Measurements from ENCODE around the gene TBC1D8.

The TBC1D8 gene

DNA sequence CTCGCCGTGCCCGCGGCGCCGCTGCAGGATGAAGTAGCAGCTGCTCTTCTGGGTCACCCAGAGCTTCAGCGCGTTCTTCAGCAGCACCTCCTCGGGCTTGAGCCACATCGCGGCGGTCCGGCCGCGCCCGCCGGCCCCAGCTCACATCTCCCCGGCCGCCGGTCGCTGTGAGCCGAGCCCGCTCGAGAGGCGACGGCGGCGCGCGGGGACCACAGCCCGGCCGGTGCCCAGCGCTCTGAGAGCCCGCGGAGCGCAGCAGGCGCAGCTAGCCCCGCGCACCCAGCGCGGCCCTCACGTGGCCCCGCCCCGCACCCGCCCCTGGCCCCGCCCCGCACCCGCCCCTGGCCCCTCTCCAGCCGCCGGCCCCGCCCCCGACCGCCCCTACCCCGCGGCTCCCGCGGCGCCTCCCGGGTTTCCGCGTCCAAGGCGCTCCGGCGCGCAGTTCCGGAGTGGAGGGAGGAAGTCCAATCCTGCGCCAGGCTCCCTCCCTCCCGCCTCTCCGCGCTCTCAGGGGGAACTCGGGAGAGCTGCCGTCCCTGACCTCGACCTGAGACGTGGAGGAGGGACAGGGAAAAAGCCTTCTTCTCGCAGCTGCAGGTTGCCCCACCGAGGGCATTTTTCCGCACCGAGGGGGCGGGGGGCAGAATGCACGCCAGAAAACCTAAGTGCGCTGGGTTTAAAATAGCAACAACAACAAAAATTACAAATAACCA lies at the start of gene TBC1D8:
TSS of gene TBC1D8 (minus strand) at position 237 of the 713 bp plus-strand sequence. CDS start at position 108, 129 bp downstream.
- H3K27me3 ChIP-seq (ENCODE audit: control insufficient read depth, insufficient read depth, low read length): peaks cover 13% of the 10 kb centered on the region
- H3K36me3 ChIP-seq (ENCODE audit: control insufficient read depth, insufficient read depth, low read length): no peaks in the 10 kb centered on the region
- H3K27ac ChIP-seq (ENCODE audit: low read depth, low read length): peak within 1 kb of the TSS; percentile 81
- no peaks in the 10 kb centered on the region for H3K9me3 ChIP-seq (ENCODE audit: control insufficient read depth, insufficient read depth, low read length)
- peak within 1 kb of the TSS; percentile 12; the same call in 1 of the 2 replicates for H3K9ac ChIP-seq (ENCODE audit: low read depth, low read length)
- H3K4me3 ChIP-seq (ENCODE audit: low read depth, low read length): peak within 1 kb of the TSS; percentile 82
- H3K4me1 ChIP-seq (ENCODE audit: control insufficient read depth, insufficient read depth, low read length): peaks cover 49% of the 10 kb centered on the region

DNA sequence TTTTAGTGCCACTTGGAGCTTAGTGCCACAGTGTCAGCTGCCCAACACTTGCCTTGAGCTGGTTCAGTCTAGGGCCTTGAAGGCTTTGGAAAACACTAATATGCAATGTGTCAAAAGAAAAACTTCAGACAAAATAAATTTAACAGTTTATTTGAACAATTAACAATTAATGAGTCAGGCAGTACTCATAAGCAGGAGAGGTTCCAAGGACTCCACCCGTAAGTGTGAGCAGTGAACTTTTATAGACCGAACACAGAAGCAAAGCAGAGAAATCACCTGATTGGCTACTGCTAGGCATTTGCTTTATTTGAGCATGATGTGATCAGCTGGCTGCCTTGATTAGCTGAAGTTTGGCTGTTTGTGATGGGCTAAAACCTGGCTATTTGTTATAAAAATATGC lies 49.5 kb upstream of the TBC1D8 start:
- no peak overlapping the region for H3K4me3 ChIP-seq (ENCODE audit: low read depth, low read length)
- H3K36me3 ChIP-seq (ENCODE audit: control insufficient read depth, insufficient read depth, low read length): no peaks in the 10 kb centered on the region
- no peak overlapping the region for H3K27ac ChIP-seq (ENCODE audit: low read depth, low read length)
- no peaks in the 10 kb centered on the region for H3K9me3 ChIP-seq (ENCODE audit: control insufficient read depth, insufficient read depth, low read length)
- H3K27me3 ChIP-seq (ENCODE audit: control insufficient read depth, insufficient read depth, low read length): no peaks in the 10 kb centered on the region
- no peak overlapping the region for H3K9ac ChIP-seq (ENCODE audit: low read depth, low read length)
- no peaks in the 10 kb centered on the region for H3K4me1 ChIP-seq (ENCODE audit: control insufficient read depth, insufficient read depth, low read length)

- H3K9me3 ChIP-seq (ENCODE audit: control insufficient read depth, insufficient read depth, low read length): no peaks in the 10 kb centered on the region
- H3K9ac ChIP-seq (ENCODE audit: low read depth, low read length): no peak overlapping the region
- H3K4me1 ChIP-seq (ENCODE audit: control insufficient read depth, insufficient read depth, low read length): no peaks in the 10 kb centered on the region
- H3K27me3 ChIP-seq (ENCODE audit: control insufficient read depth, insufficient read depth, low read length): no peaks in the 10 kb centered on the region
- no peaks in the 10 kb centered on the region for H3K36me3 ChIP-seq (ENCODE audit: control insufficient read depth, insufficient read depth, low read length)
- no peak overlapping the region for H3K27ac ChIP-seq (ENCODE audit: low read depth, low read length)
- no peak overlapping the region for H3K4me3 ChIP-seq (ENCODE audit: low read depth, low read length)
Measured at GRCh38 chr2:101199251-101199791, 48.1 kb upstream of the TBC1D8 start.

DNA sequence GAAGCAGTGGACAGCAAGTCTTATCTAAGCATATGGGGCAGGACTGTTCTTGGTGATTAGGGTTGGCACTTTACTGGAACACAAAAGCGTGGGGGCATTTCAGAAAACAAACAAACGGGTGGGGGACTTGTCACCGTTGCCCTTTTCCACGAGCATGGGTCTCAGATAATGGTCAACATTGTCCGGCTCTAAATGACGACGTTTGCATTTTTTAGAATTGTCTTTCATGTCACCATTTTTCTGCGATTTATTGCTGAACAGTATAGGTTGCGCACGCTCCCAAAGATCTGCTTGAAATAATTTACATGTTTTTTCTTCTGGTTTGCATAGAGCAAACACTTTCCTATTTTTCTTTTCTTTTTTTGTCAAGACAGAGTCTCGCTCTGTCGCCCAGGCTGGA lies 46.6 kb upstream of the TBC1D8 start:
- Histone ChIP-seq H3K9ac (ENCODE audit: low read depth, low read length) (no peak overlapping the region), H3K9me3 (ENCODE audit: control insufficient read depth, insufficient read depth, low read length) (no peaks in the 10 kb centered on the region), H3K4me1 (ENCODE audit: control insufficient read depth, insufficient read depth, low read length) (no peaks in the 10 kb centered on the region), H3K27ac (ENCODE audit: low read depth, low read length) (no peak overlapping the region), H3K27me3 (ENCODE audit: control insufficient read depth, insufficient read depth, low read length) (no peaks in the 10 kb centered on the region), H3K36me3 (ENCODE audit: control insufficient read depth, insufficient read depth, low read length) (no peaks in the 10 kb centered on the region), H3K4me3 (ENCODE audit: low read depth, low read length) (no peak overlapping the region)

- no peaks in the 10 kb centered on the region for H3K36me3 ChIP-seq (ENCODE audit: control insufficient read depth, insufficient read depth, low read length)
- no peaks in the 10 kb centered on the region for H3K9me3 ChIP-seq (ENCODE audit: control insufficient read depth, insufficient read depth, low read length)
- H3K4me1 ChIP-seq (ENCODE audit: control insufficient read depth, insufficient read depth, low read length): no peaks in the 10 kb centered on the region
- H3K9ac ChIP-seq (ENCODE audit: low read depth, low read length): no peak overlapping the region
- H3K27me3 ChIP-seq (ENCODE audit: control insufficient read depth, insufficient read depth, low read length): no peaks in the 10 kb centered on the region
- no peak overlapping the region for H3K27ac ChIP-seq (ENCODE audit: low read depth, low read length)
- H3K4me3 ChIP-seq (ENCODE audit: low read depth, low read length): no peak overlapping the region
Measured at GRCh38 chr2:101197215-101197745, 46.1 kb upstream of the TBC1D8 start.

DNA sequence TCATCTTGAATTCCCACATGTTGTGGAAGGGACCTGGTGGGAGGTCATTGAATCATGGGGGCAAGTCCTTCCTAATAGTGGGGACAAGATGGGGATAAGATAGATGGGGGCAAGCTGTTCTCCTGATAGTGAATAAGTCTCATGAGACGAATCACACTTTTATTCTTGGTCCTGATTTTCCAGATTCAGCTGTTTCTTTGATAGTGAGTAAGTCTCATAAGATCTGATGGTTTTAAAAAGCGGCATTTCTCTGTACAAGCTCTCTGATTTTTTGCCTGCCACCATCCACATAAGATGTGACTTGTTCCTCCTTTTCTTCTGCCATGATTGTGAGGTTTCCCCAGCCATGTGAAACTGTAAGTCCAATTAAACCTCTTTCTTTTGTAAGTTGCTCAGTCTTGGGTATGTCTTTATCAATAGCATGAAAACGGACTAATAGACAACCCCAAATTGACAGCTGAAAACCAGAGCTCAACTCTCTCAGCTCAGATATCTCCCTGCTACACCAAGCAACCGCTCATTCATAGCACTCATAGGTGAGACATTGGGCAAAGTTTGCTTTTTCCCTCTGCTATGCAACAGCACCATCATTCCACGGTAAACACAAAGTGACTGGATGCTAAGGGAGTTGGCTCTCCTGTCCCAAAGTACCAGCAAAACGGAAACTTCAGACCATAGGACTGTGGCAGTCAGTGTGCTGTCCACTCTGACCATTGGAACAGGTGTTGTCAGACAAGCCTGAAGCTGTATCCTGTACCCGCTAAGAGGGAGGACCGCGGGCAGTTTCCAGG lies 44.9 kb upstream of the TBC1D8 start:
- H3K9me3 ChIP-seq (ENCODE audit: control insufficient read depth, insufficient read depth, low read length): no peaks in the 10 kb centered on the region
- H3K27ac ChIP-seq (ENCODE audit: low read depth, low read length): no peak overlapping the region
- no peaks in the 10 kb centered on the region for H3K27me3 ChIP-seq (ENCODE audit: control insufficient read depth, insufficient read depth, low read length)
- H3K9ac ChIP-seq (ENCODE audit: low read depth, low read length): no peak overlapping the region
- no peaks in the 10 kb centered on the region for H3K36me3 ChIP-seq (ENCODE audit: control insufficient read depth, insufficient read depth, low read length)
- H3K4me1 ChIP-seq (ENCODE audit: control insufficient read depth, insufficient read depth, low read length): peaks cover under 1% of the 10 kb centered on the region
- no peak overlapping the region for H3K4me3 ChIP-seq (ENCODE audit: low read depth, low read length)

DNA sequence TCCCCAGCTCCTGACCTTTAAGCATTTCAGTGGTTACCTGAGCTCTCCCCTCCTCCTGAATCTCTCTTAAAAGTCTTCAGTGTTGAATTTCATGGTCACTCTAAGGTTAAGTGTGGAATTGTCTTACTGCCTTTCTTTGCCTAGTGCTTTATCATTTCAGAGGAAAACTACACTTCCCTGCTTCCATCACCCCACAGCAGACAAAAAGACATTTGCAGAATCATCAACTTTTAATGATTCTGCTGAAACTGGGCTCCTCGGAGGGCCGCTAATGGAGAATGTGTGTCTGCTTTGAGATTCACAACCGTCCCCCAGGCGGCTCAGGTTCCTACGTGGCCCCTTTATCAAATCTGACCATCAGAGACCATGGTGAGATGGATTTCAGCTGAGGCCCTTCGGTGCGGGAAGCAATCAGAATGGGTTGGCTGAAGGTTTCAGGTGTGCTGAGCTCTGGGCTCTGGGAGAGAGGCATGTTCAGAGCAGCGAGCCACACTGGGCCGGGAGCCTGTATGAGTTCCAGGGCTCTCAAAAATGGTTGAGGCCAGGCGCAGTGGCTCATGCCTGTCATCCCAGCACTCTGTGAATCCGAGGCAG lies 41.9 kb upstream of the TBC1D8 start:
- Histone ChIP-seq H3K36me3 (ENCODE audit: control insufficient read depth, insufficient read depth, low read length) (no peaks in the 10 kb centered on the region), H3K4me1 (ENCODE audit: control insufficient read depth, insufficient read depth, low read length) (peaks cover 4% of the 10 kb centered on the region), H3K9ac (ENCODE audit: low read depth, low read length) (no peak overlapping the region), H3K9me3 (ENCODE audit: control insufficient read depth, insufficient read depth, low read length) (no peaks in the 10 kb centered on the region), H3K4me3 (ENCODE audit: low read depth, low read length) (no peak overlapping the region), H3K27ac (ENCODE audit: low read depth, low read length) (no peak overlapping the region), H3K27me3 (ENCODE audit: control insufficient read depth, insufficient read depth, low read length) (no peaks in the 10 kb centered on the region)

GRCh38 chr2:101190747-101191516 lies 39.8 kb upstream of the TBC1D8 start:
- no peaks in the 10 kb centered on the region for H3K36me3 ChIP-seq (ENCODE audit: control insufficient read depth, insufficient read depth, low read length)
- H3K4me3 ChIP-seq (ENCODE audit: low read depth, low read length): no peak overlapping the region
- peaks cover 4% of the 10 kb centered on the region for H3K4me1 ChIP-seq (ENCODE audit: control insufficient read depth, insufficient read depth, low read length)
- no peaks in the 10 kb centered on the region for H3K9me3 ChIP-seq (ENCODE audit: control insufficient read depth, insufficient read depth, low read length)
- H3K27ac ChIP-seq (ENCODE audit: low read depth, low read length): no peak overlapping the region
- H3K9ac ChIP-seq (ENCODE audit: low read depth, low read length): no peak overlapping the region
- no peaks in the 10 kb centered on the region for H3K27me3 ChIP-seq (ENCODE audit: control insufficient read depth, insufficient read depth, low read length)

DNA sequence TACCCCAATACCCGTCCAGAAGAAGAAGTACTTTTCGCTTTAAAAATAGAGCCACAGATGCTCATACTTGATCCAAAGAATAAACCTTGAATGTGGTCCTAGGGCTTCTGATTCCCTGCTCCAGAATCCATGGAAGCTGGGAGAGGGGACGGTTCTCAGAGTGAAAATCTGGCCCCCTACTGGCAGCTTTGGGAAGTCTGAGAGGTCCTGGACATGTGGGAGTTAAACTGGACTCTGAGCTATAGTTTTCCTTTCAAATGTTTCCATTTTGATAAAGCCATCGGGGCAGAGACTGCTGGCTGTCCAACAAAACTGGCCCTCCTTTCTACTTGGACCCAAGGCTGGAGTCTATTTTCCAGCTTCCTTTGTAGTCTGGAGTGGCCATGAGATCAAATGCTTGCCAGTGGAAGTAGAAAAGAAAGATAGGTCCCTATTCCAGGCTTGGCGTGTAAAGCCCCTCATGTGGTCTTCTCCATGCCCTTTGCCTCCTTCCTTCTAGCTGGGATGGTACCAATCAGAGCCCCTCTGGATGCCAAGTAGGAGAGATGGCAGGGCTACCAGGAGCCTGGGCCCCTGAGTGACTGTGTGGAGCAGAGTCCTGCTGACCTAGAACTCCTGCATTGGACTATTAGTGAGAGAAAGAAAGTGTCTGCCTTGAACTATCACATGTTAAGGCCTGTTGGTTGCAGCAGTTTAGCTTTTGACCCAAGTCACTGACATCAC lies 37.7 kb upstream of the TBC1D8 start:
- H3K9ac ChIP-seq (ENCODE audit: low read depth, low read length): no peak overlapping the region
- no peaks in the 10 kb centered on the region for H3K36me3 ChIP-seq (ENCODE audit: control insufficient read depth, insufficient read depth, low read length)
- no peaks in the 10 kb centered on the region for H3K27me3 ChIP-seq (ENCODE audit: control insufficient read depth, insufficient read depth, low read length)
- no peak overlapping the region for H3K4me3 ChIP-seq (ENCODE audit: low read depth, low read length)
- H3K27ac ChIP-seq (ENCODE audit: low read depth, low read length): no peak overlapping the region
- H3K4me1 ChIP-seq (ENCODE audit: control insufficient read depth, insufficient read depth, low read length): peaks cover 13% of the 10 kb centered on the region
- H3K9me3 ChIP-seq (ENCODE audit: control insufficient read depth, insufficient read depth, low read length): no peaks in the 10 kb centered on the region

- Histone ChIP-seq H3K9me3 (ENCODE audit: control insufficient read depth, insufficient read depth, low read length) (no peaks in the 10 kb centered on the region), H3K4me1 (ENCODE audit: control insufficient read depth, insufficient read depth, low read length) (peaks cover 13% of the 10 kb centered on the region), H3K27ac (ENCODE audit: low read depth, low read length) (no peak overlapping the region), H3K36me3 (ENCODE audit: control insufficient read depth, insufficient read depth, low read length) (no peaks in the 10 kb centered on the region), H3K9ac (ENCODE audit: low read depth, low read length) (no peak overlapping the region), H3K27me3 (ENCODE audit: control insufficient read depth, insufficient read depth, low read length) (no peaks in the 10 kb centered on the region), H3K4me3 (ENCODE audit: low read depth, low read length) (no peak overlapping the region)
Measured at GRCh38 chr2:101187131-101187530, 35.9 kb upstream of the TBC1D8 start.

Measured in HUES48 (cell line).